Right ventricle myocardium inferior (tissue), 1 donor: ENCODE measurements around the gene LYPD5. TPM values are rescaled to one million over a fixed set of nuclear protein-coding genes. Genes with fewer than 3 reads are reported as not detected.
"Not testable (repeated sequence)": the region's sequence is repeated elsewhere in the genome, so short reads cannot be mapped to it uniquely, and the experiment has no call there.

Source experiments
- ATAC-seq: fragments of 200-7000 bp; cut with Tn5 transposase; one replicate; pipeline ENCODE4 v1.9.1; 2020; ENCODE audit warnings: mild to moderate bottlenecking, moderate library complexity
- DNase-seq: peaks from one replicate; pipeline ENCODE4 v3.0.0; 2021; ENCODE audit errors: missing footprints
- intact Hi-C: fragments of 100-400 bp; cut with DNase I; formaldehyde crosslinking; loops from one replicate; pipeline ENCODE4 v1.11.0; 2022
- long read RNA-seq: library from polyadenylated mRNA; unstranded; transcript quantifications from one replicate; pipeline ENCODE4 v2.0.0, GENCODE V29; 2021
- total RNA-seq: library from RNA; stranded (reverse); fragmentation: NEBNext Ultra II Directional; extraction: Animal tissue kit (Norgen Biotek cat#: 25700); gene quantifications from one replicate; pipeline ENCODE4 v1.2.1, GENCODE V29; 2021
- donor health status: DM: no; HTN: yes; CAD: no; lungs with severe emphysema.

LYPD5 gene
- total RNA-seq = 0.92 TPM
- long read RNA-seq, partial matches to known transcripts = 0 of 3 reads
- long read RNA-seq, other reads (novel, unspliced or antisense) = 0 of 3 reads

DNA sequence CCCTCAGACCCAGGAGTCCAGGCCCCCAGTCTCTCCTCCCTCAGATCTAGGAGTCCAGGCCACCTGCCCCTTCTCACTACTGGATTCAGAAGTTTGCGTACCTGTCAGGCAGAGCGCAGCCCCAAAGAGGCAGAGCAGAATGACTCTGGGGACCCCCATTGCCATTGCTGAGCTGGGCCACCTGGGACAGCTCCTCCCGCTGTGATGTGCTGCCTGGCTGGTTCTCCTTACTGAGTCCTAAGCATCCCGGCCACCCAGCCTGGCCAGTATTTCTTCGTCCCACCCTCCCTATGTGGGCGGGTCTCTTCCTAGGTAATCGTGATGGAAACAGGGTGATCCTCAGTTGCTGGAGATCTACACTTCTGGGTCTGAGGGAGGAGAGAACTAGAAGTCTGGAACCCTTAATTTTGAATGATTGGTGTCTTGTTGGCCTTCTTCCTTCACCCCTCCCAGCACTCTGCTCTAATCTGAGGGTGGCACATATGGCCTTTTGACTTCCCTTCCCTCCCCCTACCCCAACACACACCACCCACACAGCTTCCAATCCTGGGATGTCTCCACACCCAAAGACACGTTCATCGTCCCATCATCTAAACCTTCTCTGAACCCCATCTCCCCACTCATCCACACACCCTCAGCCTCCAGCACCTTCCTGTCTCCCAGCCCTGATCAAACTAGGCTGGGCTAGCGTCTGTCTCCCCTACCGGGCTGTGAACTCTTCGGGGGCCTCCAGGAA lies at the start of gene LYPD5:
TSS of gene LYPD5 (minus strand) at position 232 of the 736 bp plus-strand sequence. CDS start at position 165, 67 bp downstream.
- ATAC-seq = no peak
- no peak for DNase-seq
- intact Hi-C loops = no loop called here

GRCh38 chr19:43848821-43849220 lies 46.6 kb upstream of the LYPD5 start:
- ATAC-seq (no peak), DNase-seq (no peak)
- intact Hi-C loops = no loop called here

DNA sequence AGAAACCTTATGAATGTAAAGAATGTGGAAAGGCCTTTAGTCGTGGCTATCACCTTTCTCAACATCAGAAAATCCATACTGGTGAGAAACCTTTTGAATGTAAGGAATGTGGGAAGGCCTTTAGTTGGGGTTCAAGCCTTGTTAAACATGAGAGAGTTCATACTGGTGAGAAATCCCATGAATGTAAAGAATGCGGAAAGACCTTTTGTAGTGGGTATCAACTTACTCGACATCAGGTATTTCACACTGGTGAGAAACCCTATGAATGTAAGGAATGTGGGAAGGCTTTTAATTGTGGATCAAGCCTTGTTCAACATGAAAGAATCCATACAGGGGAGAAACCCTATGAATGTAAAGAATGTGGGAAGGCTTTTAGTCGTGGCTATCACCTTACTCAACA lies 45.6 kb upstream of the LYPD5 start:
- ATAC-seq = no peak
- intact Hi-C loops = no loop called here
- no peak for DNase-seq

DNA sequence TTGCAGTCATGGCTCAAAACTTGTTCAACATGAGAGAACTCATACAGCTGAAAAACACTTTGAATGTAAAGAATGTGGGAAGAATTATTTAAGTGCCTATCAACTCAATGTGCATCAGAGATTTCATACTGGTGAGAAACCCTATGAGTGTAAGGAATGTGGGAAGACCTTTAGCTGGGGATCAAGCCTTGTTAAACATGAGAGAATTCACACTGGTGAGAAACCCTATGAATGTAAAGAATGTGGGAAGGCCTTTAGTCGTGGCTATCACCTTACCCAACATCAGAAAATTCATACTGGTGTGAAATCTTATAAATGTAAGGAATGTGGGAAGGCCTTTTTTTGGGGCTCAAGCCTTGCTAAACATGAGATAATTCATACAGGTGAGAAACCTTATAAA lies 45.0 kb upstream of the LYPD5 start:
- intact Hi-C loops = no loop called here
- DNase-seq (no peak), ATAC-seq (no peak)

DNA sequence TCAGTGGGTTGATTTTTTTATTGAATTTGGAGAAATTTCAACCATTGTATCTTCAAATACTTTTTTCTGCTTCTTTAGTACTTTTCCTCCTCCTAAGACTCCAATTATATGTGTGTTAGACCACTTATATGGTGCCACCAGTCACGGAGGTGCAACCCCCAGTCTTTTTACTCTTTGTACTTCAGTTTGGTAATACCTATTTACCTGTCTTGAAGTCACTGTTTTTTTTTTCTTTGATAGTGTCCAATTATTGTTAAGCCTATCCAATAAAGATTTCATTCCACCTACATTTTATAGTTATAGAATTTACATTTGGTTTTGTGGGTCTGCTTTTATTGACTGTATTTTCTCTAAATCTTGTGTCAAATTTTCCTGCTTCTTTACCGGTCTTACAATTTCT lies 39.8 kb upstream of the LYPD5 start:
- no peak for DNase-seq
- intact Hi-C loops = no loop called here
- ATAC-seq = no peak

DNA sequence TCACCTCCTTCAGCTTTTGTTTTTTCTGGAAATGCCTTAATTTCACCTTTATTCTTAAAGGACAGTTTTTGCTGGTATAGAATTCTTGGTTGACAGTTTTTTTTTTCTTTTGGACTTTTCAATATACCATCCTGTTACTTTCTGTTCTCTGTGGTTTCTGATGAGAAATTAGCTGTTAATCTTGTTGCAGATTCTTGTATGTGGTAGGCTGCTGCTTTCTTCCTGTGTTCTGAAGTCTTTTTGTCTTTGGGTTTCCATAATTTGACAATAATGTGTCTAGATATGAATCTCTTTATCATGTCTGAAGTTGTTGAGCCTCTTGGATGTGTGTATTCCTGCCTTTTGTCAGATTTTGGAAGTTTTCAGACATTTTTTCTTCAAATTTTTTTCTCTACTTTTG lies 36.9 kb upstream of the LYPD5 start:
- ATAC-seq (no peak), DNase-seq (no peak)
- intact Hi-C loops = no loop called here

- peak; percentile 100 for ATAC-seq
- intact Hi-C loops = no loop called here
Measured at GRCh38 chr19:43826787-43827754, 24.8 kb upstream of the LYPD5 start, which contains the start of gene ZNF283. Gene ZNF283, plus strand, starts transcription at chr19:43827321. Its CDS starts 6,184 bp downstream, at chr19:43833505.

GRCh38 chr19:43824572-43824971 lies 22.3 kb upstream of the LYPD5 start:
- intact Hi-C loops, DNase-seq, ATAC-seq: not testable (repeated sequence)

More at GRCh38 chr19:43826787-43827754, 24.8 kb upstream of the LYPD5 start, which contains the start of gene ZNF283:
- peak; percentile 94 for DNase-seq

DNA sequence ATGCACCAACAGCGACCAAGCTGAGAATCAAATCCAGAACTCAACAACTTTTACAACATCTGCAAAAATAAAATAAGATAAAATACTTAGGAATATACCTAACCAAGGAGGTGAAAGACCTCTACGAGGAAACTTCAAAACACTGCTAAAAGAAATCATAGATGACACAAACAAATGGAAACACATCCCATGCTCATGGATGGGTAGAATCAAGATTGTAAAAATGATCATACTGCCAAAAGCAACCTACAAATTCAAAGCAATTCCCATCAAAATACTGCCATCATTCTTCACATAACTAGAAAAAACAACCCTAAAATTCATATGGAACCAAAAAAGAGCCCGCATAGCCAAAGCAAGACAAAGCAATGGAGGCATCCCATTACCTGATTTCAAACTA lies 21.6 kb upstream of the LYPD5 start:
- intact Hi-C loops, DNase-seq, ATAC-seq: not testable (repeated sequence)

GRCh38 chr19:43820884-43821215 lies 18.6 kb upstream of the LYPD5 start:
- intact Hi-C loops = no loop called here
- DNase-seq (no peak), ATAC-seq (no peak)

DNA sequence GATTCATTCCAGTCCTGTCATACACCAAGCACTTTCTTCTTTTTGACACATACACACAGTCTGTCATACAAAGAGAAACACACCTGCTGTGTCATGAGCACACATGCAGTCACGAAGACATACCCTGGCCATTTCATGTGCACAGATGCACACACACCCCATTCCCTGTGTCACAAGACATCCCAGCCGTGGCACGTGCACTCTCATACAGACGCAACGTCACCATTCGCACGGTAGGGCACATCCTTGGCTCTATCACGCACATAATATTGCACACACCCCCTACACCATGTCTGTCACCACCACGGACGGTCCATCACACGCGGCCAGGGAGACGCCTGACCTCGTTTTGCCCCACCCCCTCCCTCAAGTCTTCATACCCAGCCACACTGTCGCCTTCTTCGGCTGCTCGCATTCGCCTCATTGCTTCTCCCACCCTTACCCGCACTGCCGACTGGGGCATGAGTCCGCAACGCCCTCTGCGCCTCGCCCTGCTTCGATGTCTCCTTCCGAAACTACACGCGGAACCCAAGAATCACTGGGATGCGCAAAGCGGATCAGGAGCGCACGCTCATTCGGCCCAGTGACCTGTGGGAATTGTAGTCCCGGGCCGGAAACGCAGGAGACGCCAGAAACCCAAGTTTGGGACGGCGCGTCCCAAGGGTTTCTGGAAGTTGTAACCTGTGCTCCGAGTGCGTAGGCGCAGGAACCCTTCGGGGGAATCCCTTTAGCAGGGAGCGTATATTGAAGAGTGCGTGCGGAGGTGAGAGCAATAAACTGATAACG lies 18.0 kb upstream of the LYPD5 start:
- DNase-seq (no peak), ATAC-seq (peak; percentile 60)
- intact Hi-C loops = no loop called here

DNA sequence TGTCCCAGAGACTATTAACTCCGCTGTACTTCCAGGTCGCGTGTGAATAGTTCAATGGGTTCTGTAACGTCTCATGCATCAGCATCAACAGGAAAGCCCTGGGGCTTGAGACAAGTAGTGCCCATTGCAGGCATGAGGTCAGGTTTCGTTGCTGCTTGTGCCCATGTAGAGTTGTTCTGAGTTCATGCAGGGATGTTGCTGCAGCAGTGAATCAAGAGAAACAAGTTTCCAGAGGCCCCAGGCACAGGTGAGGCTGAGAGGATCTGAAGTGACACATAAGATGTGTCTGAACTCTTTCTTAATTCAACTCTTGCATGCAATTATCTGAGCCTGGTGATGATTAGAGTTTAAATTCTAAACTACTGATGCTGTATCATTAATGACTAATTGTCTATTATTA lies 16.3 kb upstream of the LYPD5 start:
- intact Hi-C loops = no loop called here
- ATAC-seq (no peak), DNase-seq (no peak)

- intact Hi-C loops = not testable (repeated sequence)
Measured at GRCh38 chr19:43817454-43817853, 15.2 kb upstream of the LYPD5 start.

GRCh38 chr19:43814663-43815352 lies 12.6 kb upstream of the LYPD5 start:
- intact Hi-C loops = no loop called here
- ATAC-seq = no peak

More at GRCh38 chr19:43817454-43817853, 15.2 kb upstream of the LYPD5 start:
- not testable (repeated sequence) for ATAC-seq, DNase-seq

DNA sequence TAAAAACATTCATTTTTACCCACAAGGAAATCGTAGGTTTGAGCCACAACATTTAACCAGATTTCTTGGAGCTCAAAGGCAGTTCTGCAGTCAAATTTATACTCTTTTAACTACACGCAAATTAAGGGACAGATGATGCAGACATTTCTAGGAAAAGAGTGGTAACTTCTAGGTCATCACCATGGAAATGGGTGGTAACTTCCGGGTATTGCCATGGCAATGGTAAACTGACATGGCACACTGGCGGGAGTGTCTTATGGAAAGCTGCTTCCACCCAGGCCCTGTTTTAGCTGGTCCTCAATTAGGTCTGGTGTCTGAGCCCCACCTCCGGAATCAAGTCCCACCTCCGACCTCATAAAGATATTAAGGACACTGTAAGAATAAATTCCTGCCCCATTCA lies 10.4 kb upstream of the LYPD5 start:
- DNase-seq (no peak), ATAC-seq (no peak)
- intact Hi-C loops = no loop called here

More at GRCh38 chr19:43814663-43815352, 12.6 kb upstream of the LYPD5 start:
- DNase-seq = no peak

DNA sequence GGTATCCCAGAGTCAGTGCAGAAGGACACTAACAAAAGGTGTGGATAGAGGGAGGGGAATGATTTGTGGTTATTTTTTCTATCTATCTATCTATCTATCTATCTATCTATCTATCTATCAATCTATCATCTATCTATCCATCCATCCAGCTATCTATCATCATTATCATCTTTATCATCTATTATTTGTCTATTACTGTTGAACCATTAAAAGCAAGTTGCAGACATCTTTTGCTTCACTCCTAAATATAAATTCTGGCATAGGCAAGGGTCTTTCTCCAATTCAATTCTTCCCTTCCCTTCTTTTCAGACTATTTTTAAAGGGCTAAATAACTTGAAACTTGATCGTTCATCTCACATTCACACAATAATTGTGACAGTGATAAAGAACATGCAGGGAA lies 10.0 kb upstream of the LYPD5 start:
- ATAC-seq = no peak
- DNase-seq = no peak
- intact Hi-C loops = no loop called here

DNA sequence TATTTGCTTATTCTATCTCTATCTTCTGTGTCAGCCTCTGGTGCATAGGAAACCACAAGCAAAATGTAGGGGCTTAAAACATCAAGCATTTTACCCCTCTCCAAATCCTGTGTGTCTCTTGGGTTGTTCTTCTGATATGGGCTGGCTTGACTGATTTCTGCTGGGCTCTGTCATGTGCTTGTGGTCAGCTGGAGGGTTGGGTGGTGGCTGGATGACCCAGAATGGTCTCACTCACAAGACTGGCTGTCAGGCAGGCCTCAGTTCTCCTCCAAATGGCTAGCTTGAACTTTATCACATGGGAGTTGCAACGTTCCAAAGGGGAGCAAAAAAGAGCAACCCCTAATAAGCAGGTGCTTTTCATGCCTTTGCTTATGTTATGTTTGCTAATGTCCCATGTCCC lies 9.6 kb upstream of the LYPD5 start:
- intact Hi-C loops = no loop called here
- ATAC-seq = no peak
- no peak for DNase-seq
